DND-41 (cell line): ENCODE measurements around the gene EPHB4.

ENCODE experiments used
- CTCF ChIP-seq: IDR thresholded peaks from 2 replicates; pipeline ENCODE4 v1.5.1; 2012; ENCODE audit warnings: borderline replicate concordance, low read length, moderate library complexity, mild to moderate bottlenecking; ENCODE audit not compliant: poor library complexity, severe bottlenecking; ENCODE audit errors: extremely low read depth
- EZH2 ChIP-seq: IDR thresholded peaks from 3 replicates; pipeline ENCODE4 v1.6.1; 2012; ENCODE audit warnings: borderline replicate concordance, low read depth, mild to moderate bottlenecking, moderate library complexity, low read length, inconsistent platforms; ENCODE audit not compliant: severe bottlenecking

- TF ChIP-seq CTCF (no peak), EZH2 (no peak)
Measured at GRCh38 chr7:100824499-100825214, 2.7 kb downstream of the EPHB4 start.
